Neural cell (in vitro differentiated cells): ENCODE measurements around the gene BCL11B. TPM values are rescaled to one million over a fixed set of nuclear protein-coding genes. Genes with fewer than 3 reads are reported as not detected.

Experiments used
- H2AFZ ChIP-seq: fragments of 200-600, 300-800 bp; sonication (generic), shearing (Covaris generic); 2 replicates; pipeline ENCODE4 v1.6.0; 2014; ENCODE audit warnings: low read depth, mild to moderate bottlenecking, antibody characterized with exemption, low read length, moderate library complexity
- H3F3A ChIP-seq: fragments of 200-600 bp; shearing (Covaris generic); 2 replicates; pipeline ENCODE4 v1.6.1; 2016; ENCODE audit warnings: mild to moderate bottlenecking, moderate library complexity, mixed read lengths, antibody characterized with exemption, low read length; ENCODE audit not compliant: insufficient read depth, poor library complexity, severe bottlenecking
- H3K27ac ChIP-seq: fragments of 200-600, 300-800 bp; sonication (generic), shearing (Covaris generic); 2 replicates; pipeline ENCODE4 v1.5.1; 2014; ENCODE audit warnings: mild to moderate bottlenecking, low read length, moderate library complexity
- H3K27me3 ChIP-seq: fragments of 300-800, 200-600 bp; sonication (generic), shearing (Covaris generic); 2 replicates; pipeline ENCODE4 v1.6.0; 2014; ENCODE audit warnings: mild to moderate bottlenecking, low read depth, low read length, moderate library complexity; ENCODE audit not compliant: insufficient read depth
- H3K36me3 ChIP-seq: fragments of 300-800, 200-600 bp; sonication (generic), shearing (Covaris generic); 2 replicates; pipeline ENCODE4 v1.5.1; 2014; ENCODE audit warnings: mild to moderate bottlenecking, antibody characterized with exemption, low read length, moderate library complexity; ENCODE audit not compliant: insufficient read depth
- H3K4me2 ChIP-seq: fragments of 300-800, 200-600 bp; sonication (generic), shearing (Covaris generic); 2 replicates; pipeline ENCODE4 v1.6.0; 2014; ENCODE audit warnings: mild to moderate bottlenecking, low read length
- H3K4me3 ChIP-seq: fragments of 300-800, 200-600 bp; sonication (generic), shearing (Covaris generic); 2 replicates; pipeline ENCODE4 v1.5.1; 2014; ENCODE audit warnings: mild to moderate bottlenecking, low read length, moderate library complexity
- H3K79me2 ChIP-seq: fragments of 200-600 bp; shearing (Covaris generic); replicated peaks from 2 replicates; pipeline ENCODE4 v1.6.0; 2014; ENCODE audit warnings: mild to moderate bottlenecking, low read length, moderate library complexity; ENCODE audit not compliant: insufficient read depth
- H3K9ac ChIP-seq: fragments of 300-800, 200-600 bp; sonication (generic), shearing (Covaris generic); 2 replicates; pipeline ENCODE4 v1.6.1; 2016; ENCODE audit warnings: mild to moderate bottlenecking, low read length, mixed read lengths
- H3K9me2 ChIP-seq: fragments of 200-600 bp; shearing (Covaris generic); 2 replicates; pipeline ENCODE4 v1.6.1; 2016; ENCODE audit warnings: mild to moderate bottlenecking, low read length, mixed read lengths; ENCODE audit not compliant: insufficient read depth
- H3K9me3 ChIP-seq: fragments of 200-600, 300-800 bp; sonication (generic), shearing (Covaris generic); 2 replicates; pipeline ENCODE4 v1.6.1; 2016; ENCODE audit warnings: mild to moderate bottlenecking, mixed run types, low read length, moderate library complexity, mixed read lengths
- H4K20me1 ChIP-seq: fragments of 200-600 bp; shearing (Covaris generic); 2 replicates; pipeline ENCODE4 v1.6.1; 2016; ENCODE audit warnings: mild to moderate bottlenecking, mixed run types; ENCODE audit not compliant: insufficient read depth
- CTCF ChIP-seq: fragments of 450-650 bp; IDR thresholded peaks from 2 replicates; pipeline ENCODE4 v1.5.1; 2014; ENCODE audit warnings: antibody characterized with exemption, mild to moderate bottlenecking, moderate library complexity; ENCODE audit not compliant: poor library complexity, severe bottlenecking
- EP300 ChIP-seq: fragments of 450-650 bp; conservative IDR thresholded peaks from 2 replicates; pipeline ENCODE4 v1.6.1; 2014; ENCODE audit warnings: antibody characterized with exemption, mild to moderate bottlenecking, moderate library complexity; ENCODE audit not compliant: poor library complexity, severe bottlenecking
- EZH2 ChIP-seq: fragments of 200-600, 300-800 bp; shearing (Covaris generic), sonication (generic); IDR thresholded peaks from 2 replicates; pipeline ENCODE4 v1.6.1; 2014; ENCODE audit warnings: antibody characterized with exemption, low read length, borderline replicate concordance, mild to moderate bottlenecking; ENCODE audit not compliant: insufficient read depth, poor library complexity, severe bottlenecking
- MXI1 ChIP-seq: fragments of 450-650 bp; conservative IDR thresholded peaks from 2 replicates; pipeline ENCODE4 v1.6.1; 2014; ENCODE audit warnings: antibody characterized with exemption, mild to moderate bottlenecking; ENCODE audit not compliant: poor library complexity, severe bottlenecking
- POLR2AphosphoS5 ChIP-seq: IDR thresholded peaks from 2 replicates; pipeline ENCODE4 v1.6.1; 2012
- RAD21 ChIP-seq: fragments of 450-650 bp; conservative IDR thresholded peaks from 2 replicates; pipeline ENCODE4 v1.6.1; 2014; ENCODE audit warnings: antibody characterized with exemption, mild to moderate bottlenecking, moderate library complexity
- REST ChIP-seq: IDR thresholded peaks from 2 replicates; pipeline ENCODE4 v1.6.1; 2012; ENCODE audit warnings: borderline replicate concordance
- SMC3 ChIP-seq: fragments of 450-650 bp; conservative IDR thresholded peaks from 2 replicates; pipeline ENCODE4 v1.6.1; 2014; ENCODE audit warnings: antibody characterized with exemption, mild to moderate bottlenecking, moderate library complexity; ENCODE audit not compliant: poor library complexity
- TAF1 ChIP-seq: IDR thresholded peaks from 2 replicates; pipeline ENCODE4 v1.6.1; 2012; ENCODE audit warnings: low read depth
- polyA plus RNA-seq: library from polyadenylated mRNA; depleted of rRNA; stranded (reverse); fragments of >200 nt; gene quantifications from 2 replicates; pipeline ENCODE4 v1.2.3, GENCODE V29; 2014

Gene BCL11B
- polyA plus RNA-seq, 1 donor from 2014 or later: 104 TPM

- H3K4me3 ChIP-seq: no peak overlapping the region
- H3K4me2 ChIP-seq: no peak overlapping the region
- no peaks in the 10 kb centered on the region for H3K9me2 ChIP-seq
- no peak overlapping the region for H3K27ac ChIP-seq
- no peaks in the 10 kb centered on the region for H3F3A ChIP-seq
- no peaks in the 10 kb centered on the region for H3K9me3 ChIP-seq
- no peak overlapping the region for H2AFZ ChIP-seq
- H3K27me3 ChIP-seq: no peaks in the 10 kb centered on the region
- no peak overlapping the region for H3K9ac ChIP-seq
- H3K79me2 ChIP-seq: peaks cover 91% of the 10 kb centered on the region
- H4K20me1 ChIP-seq: peaks cover 99% of the 10 kb centered on the region
- peaks cover 4% of the 10 kb centered on the region for H3K36me3 ChIP-seq
- TF ChIP-seq TAF1: no peak
- TF ChIP-seq EZH2: no peak
- TF ChIP-seq RAD21: no peak
- TF ChIP-seq CTCF: no peak
- TF ChIP-seq SMC3: no peak
- TF ChIP-seq REST: no peak
- no peak for TF ChIP-seq MXI1
- no peak for TF ChIP-seq EP300
- TF ChIP-seq POLR2AphosphoS5: no peak
Observed at GRCh38 chr14:99196310-99196650, 75.7 kb downstream of the BCL11B start.

- peaks cover 91% of the 10 kb centered on the region for H3K79me2 ChIP-seq
- no peak overlapping the region for H3K9ac ChIP-seq
- H3K27ac ChIP-seq: no peak overlapping the region
- no peak overlapping the region for H2AFZ ChIP-seq
- no peak for TF ChIP-seq TAF1
- TF ChIP-seq POLR2AphosphoS5: no peak
- H4K20me1 ChIP-seq: peaks cover 99% of the 10 kb centered on the region
- no peaks in the 10 kb centered on the region for H3F3A ChIP-seq
- H3K27me3 ChIP-seq: no peaks in the 10 kb centered on the region
- no peaks in the 10 kb centered on the region for H3K9me3 ChIP-seq
- no peaks in the 10 kb centered on the region for H3K9me2 ChIP-seq
- no peak overlapping the region for H3K4me2 ChIP-seq
- no peak overlapping the region for H3K4me3 ChIP-seq
- peaks cover 4% of the 10 kb centered on the region for H3K36me3 ChIP-seq
Observed at GRCh38 chr14:99195602-99196309, 76.2 kb downstream of the BCL11B start.
